ENCODE data around the gene ZC3H12A.
A peak's percentile ranks its signal among the peaks of the same experiment; 100 is the strongest.

Gene ZC3H12A

GRCh38 chr1:37453647-37454046 is 20.7 kb upstream of the ZC3H12A start:
- no peak for DNase-seq (ENCODE audit: low read depth in 1 of 2, low spot score in 1 of 2)

GRCh38 chr1:37455516-37455915 is 18.9 kb upstream of the ZC3H12A start:
- no peak for DNase-seq (ENCODE audit: low read depth in 1 of 2, low spot score in 1 of 2)

DNA sequence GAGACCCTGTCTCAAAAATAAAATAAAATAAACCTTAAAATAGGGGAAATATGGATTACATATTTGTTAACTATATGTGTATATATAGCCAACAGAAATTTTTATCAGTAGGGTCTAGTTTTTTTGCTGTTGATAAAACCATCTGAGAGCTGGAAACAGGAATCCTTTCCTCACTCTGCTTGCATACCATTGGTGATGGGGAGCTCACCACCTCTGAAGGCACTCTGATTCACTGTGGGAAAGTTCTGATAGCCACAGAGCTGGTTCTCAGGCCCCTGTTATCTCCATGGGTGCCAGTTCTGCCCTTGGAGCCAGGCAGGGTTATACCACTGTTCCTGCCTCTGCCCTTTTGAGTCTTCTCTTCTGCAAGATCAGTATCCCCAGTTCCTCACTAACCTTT is 17.8 kb upstream of the ZC3H12A start:
- no peak for DNase-seq (ENCODE audit: low read depth in 1 of 2, low spot score in 1 of 2)

DNA sequence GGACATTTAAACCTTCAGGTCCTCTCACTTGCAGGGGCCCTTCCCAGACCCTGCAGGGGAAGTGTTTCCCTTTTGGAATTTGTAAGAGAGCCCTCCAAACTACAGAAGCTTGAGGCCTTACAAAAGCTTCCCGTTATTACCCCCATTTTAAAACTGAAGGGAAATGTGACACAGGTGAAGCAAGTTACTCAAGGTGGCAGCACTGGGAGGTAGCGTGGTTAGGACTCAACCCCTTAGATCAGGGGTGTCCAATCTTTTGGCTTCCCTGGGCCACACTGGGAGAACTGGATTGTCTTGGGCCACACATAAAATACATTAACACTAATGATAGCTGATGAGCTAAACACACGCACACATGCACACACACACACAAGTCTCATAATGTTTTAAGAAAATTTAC is 15.8 kb upstream of the ZC3H12A start:
- DNase-seq (ENCODE audit: low read depth in 1 of 2, low spot score in 1 of 2): no peak

DNA sequence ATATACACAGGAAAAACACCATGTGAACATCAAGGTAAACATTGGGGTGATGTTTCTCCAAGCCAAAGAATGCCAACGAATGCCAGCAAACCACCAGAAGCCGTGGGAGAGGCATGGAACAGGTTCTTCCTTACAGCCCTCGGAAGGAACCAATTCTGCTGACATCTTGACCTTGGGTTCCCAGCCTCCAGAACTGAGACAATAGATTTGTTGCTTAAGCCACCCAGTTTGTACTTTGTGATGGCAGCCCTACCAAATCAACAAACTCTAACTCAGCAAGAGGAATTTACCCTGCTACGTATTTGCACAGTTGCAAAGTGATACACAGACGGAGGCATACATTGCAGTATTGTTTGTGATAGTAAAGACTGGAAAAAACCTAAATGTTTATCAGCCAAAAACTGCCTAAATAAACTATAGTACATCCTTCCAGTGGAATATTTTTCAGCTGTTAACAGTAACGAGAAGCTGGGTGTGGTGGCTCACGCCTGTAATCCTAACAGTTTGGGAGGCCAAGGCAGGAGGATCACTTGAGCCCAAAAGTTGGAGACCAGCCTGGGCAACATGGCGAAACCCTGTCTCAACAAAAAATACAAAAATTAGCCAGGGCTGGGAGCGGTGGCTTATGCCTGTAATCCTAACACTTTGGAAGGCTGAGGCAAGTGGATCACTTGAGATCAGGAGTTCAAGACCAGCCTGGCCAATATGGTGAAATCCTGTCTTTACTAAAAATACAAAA is 12.5 kb upstream of the ZC3H12A start:
- no peak for DNase-seq (ENCODE audit: low read depth in 1 of 2, low spot score in 1 of 2)

DNA sequence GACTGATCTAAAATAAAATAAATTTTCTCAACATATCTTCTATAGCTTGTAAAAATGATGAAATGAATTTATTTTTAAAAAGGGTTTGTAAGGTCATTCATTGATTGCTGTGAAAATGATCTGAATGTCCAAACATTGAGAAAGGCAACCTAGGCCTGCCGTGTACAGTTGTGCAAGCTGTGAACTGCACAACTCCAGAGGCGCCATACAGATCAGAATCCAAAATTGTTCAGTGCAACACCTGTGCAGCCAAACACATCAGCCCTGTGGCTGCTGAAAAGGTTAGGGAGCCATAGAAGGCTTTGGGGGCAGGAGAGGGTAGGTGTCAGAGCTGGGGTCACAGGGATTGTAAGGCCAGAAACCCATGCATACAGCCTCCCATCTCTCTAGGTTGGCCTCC is 9.9 kb upstream of the ZC3H12A start:
- DNase-seq (ENCODE audit: low read depth in 1 of 2, low spot score in 1 of 2): no peak

DNA sequence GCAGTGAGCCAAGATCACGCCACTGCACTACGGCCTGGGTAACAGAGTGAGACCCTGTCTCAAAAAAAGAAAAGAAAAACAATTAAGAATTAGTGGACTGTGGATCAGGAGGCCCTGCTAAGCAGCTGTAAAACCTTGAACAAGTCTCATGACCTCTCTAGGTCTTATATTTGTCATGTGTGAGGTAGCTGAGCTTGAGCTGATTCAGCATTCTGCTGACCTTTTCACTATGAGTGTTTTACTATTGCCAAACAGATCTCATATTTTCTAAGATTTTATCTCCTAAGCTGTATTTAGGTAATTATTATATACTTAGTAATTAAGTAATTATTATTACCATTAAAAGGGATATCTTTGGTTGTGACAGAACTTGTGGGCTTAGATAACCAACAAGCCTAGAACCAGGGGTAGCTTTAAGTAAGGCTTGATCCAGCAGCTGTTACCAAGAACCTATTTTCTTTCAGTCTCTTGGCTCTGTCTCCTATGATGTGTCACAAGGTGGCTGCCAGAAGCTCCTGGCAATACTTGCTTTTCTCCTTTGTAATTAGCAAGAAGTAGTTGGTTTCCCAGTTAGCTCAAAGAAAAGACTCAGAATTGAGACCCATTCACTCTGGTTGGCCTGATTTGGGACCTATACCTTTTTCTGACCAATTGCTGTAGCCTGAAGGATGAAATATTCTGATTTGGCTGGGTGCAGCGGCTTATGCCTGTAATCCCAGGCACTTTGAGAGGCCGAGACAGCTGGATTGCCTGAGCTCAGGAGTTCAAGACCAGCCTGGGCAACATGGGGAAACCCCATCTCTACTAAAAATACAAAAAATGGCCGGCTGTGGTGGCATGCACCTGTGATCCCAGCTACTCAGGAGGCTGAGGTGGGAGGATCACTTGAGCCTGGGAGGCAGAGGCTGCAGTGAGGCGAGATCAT is 8.5 kb upstream of the ZC3H12A start:
- DNase-seq (ENCODE audit: low read depth in 1 of 2, low spot score in 1 of 2): no peak

DNA sequence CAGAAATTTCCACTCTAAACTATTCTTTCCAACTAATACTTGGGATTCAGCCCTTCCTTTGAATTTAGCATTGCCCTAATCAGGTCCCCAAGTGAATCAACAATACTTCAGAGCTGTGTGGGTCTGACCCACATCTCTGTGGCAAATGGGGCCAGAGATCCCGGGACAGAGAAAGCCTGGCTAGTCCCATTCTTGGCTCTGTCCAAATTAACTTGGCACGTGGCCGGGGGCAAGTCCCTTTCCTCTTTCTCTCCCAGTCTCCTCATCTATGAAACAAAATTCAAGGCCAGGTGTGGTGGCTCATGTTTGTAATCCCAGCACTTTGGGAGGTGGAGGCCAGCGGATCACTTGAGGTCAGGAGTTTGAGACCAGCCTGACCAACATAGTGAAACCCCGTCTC is 6.3 kb upstream of the ZC3H12A start:
- no peak for DNase-seq (ENCODE audit: low read depth in 1 of 2, low spot score in 1 of 2)

GRCh38 chr1:37469386-37469785 is 5.0 kb upstream of the ZC3H12A start:
- DNase-seq (ENCODE audit: low read depth in 1 of 2, low spot score in 1 of 2): no peak

- DNase-seq (ENCODE audit: low read depth in 1 of 2, low spot score in 1 of 2): no peak
These were observed 2.8 kb upstream of the ZC3H12A start for GRCh38 chr1:37471345-37472231.

DNA sequence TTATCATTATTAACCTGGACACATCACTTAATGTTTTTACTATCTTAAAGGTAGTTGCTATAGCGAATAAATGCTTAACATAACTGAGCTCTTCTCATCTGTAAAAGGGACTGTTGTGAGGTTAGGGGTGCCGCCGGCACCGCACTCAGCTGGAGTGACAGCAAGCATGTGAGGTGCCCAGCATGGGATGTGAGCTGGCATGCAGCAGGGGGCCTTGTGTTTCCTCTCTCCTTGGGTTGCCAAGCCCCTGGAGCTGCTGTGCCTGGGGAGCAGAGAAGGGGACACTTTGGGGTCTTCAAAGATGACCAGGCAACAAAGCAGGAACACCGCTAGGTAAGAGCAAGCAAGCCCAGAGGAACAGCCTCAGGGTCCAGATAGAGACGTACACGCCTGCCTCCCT is 2.1 kb upstream of the ZC3H12A start:
- DNase-seq (ENCODE audit: low read depth in 1 of 2, low spot score in 1 of 2): no peak

- DNase-seq (ENCODE audit: low read depth in 1 of 2, low spot score in 1 of 2): no peak
These were observed 1.4 kb upstream of the ZC3H12A start for GRCh38 chr1:37472994-37473393.

DNA sequence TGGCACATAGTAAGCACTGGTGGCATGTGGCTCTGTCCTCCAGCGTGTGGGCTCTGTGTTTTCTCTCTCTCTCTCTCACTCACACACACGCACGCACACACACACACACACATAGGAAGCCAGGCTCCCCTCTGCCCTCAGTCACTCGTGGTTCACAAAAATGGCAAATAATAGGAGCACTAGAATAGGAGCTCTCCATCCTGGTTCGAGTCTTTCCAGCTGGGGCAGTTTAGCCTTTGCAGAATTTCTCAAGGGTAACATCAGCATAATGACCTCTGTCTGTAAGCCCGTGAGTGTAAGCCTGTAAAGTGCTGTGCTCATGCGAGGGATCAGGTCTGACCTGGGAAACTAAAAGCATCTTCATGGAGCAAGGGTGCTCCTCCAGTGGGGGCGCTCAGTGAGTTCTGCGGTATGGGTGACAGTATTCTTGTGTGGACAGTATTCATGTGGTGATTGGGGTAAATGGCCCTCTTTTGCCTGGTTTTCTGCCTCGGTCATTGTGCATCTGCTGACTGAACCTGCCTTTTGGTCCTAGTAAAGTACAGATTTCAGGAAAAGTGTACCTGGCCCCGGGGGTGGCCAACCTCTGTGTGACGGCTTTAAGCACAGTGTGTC is 842 bp upstream of the ZC3H12A start:
- no peak for DNase-seq (ENCODE audit: low read depth in 1 of 2, low spot score in 1 of 2)

- DNase-seq (ENCODE audit: low read depth in 1 of 2, low spot score in 1 of 2): no peak
These were observed 458 bp downstream of the ZC3H12A start for GRCh38 chr1:37474697-37475379.

DNA sequence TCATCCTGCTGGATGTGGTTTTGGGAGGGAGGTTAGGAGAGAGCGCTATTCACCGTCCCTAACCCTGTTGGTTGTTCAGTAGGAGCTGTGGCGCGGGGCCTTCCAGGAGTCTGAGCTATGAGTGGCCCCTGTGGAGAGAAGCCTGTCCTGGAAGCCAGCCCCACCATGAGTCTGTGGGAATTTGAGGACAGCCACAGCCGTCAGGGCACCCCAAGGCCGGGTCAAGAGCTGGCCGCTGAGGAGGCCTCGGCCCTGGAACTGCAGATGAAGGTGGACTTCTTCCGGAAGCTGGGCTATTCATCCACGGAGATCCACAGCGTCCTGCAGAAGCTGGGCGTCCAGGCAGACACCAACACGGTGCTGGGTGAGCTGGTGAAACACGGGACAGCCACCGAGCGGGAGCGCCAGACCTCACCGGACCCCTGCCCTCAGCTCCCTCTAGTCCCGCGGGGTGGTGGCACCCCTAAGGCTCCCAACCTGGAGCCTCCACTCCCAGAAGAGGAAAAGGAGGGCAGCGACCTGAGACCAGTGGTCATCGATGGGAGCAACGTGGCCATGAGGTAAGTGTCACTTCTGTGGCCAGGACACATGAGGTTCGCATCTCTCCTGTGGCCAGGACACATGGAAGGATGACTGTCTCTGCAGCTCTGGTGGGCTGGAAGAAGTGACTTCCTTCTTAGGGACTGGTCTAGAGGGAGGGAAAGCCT is 1.2 kb downstream of the ZC3H12A start:
- no peak for DNase-seq (ENCODE audit: low read depth in 1 of 2, low spot score in 1 of 2)

DNA sequence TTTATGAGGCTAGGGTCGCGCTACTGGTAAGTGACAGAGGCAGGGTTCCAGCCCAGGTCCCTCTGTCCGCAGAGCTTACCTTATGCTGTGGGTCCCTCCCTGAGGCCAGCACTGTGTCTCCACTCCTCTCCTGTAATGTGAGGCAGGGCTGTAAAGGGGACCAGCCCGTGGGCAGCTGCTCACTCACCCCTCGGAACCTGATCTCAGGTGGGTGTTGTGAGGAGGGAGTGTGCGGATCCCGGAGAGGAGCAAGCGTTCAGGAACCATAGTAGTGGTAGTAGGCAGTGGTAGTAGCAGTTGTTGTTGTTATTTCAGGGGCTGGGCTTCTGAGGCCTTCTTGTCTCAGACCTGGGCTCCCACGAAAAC is 1.7 kb downstream of the ZC3H12A start:
- DNase-seq (ENCODE audit: low read depth in 1 of 2, low spot score in 1 of 2): no peak

DNA sequence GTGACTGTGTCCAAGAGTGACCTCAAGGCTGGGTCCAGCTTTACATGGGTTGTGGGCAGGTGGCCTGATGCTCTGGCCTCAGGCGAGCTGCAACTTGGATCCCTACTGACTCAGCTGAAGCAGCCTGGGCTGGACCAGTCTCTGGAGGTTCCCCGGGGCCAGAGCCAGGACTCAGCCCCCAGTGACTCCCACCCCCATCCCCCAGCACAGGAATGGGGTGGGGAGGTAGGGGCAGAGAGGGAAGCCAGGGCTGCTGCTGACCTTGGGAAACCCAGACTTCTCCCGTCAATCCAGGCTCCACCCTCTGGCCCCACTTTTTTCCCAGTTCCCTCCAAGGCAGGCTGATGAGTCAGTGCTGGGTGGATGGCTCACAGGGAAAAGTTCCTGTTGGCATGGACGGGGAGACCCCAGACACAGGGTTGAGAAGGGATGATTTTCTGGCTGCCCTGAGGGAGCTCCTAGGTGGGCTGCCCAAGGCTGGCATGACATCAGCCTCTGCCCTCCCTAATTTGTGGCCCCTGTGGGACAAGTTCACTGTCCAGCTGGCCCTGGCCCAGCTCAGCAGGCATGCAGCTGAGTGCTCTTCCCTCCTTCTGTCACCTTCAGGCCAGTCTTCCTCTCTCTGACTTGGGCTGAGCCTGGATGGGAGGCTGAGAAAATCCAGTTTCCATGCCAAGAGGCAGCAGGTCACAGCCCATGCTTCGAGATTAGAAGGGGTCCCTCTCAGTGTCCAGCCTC is 2.2 kb downstream of the ZC3H12A start:
- DNase-seq (ENCODE audit: low read depth in 1 of 2, low spot score in 1 of 2): no peak

DNA sequence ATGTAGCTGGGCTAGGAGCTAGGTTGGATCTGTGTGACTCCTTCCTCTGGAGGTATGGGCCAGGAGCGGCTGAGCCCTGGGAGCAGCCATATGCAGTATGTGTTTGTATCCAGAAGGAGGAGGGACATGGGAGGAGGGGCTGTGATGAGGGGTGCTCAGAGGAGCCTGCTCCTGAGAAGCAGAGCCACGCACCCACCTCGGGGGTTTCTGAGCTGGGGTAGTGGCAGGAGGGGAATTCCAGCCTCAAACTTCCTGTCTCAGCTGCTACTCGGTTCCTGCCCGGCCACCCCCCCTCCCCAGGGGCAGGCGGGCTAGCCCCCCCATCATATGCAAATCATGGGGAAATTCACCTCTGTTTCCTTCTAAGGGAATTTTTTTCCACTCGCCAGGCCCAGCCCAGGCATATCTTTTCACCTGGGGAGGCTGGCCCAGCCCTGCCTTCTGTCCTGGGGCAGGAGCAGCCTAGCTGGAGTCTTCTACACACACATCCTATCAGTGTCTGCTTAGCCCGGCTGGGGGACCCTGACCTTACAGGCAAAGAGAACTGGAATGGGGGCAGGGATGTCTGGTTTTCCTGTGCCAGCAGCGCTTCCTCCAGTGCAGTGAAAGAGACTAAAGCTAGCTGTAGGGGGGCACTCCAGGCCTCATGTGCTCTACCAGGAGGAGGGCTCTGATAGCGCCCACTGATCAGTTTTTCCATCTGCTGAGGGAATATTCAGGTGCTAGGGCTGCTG is 3.0 kb downstream of the ZC3H12A start:
- DNase-seq (ENCODE audit: low read depth in 1 of 2, low spot score in 1 of 2): peak; percentile 54 to 80

DNA sequence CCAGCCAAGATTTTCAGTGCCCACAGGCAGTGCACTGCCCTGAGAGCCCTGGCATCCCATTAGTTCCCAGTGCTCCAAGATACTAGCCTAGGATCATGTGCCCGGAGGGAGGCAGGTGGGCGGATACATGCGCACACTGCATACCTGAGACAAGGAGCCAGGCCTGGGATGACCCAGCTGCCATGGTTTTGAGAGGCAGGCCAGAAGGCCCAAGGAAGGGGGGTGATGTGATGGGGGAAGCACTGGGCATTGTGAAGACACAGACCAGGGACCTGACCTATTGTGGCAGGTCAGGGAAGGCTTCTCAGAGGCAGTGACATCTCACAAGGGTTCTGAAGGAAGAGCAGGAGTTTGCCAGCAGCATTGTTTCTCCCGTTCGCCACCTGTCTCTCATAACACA is 3.6 kb downstream of the ZC3H12A start:
- no peak for DNase-seq (ENCODE audit: low read depth in 1 of 2, low spot score in 1 of 2)

Measured in activated T-helper 1 cell treated with anti-CD3 and anti-CD28 coated beads, Interleukin-2, amount 50 U/mL, for 16 hours (primary cell).